Measurements from ENCODE around the gene PPARGC1A. TPM values are rescaled to one million over a fixed set of nuclear protein-coding genes. Genes with fewer than 3 reads are reported as not detected.

PPARGC1A gene
- total and polyA plus RNA-seq, 10 of the 15 experiments (the other 5 are each of a cell fraction or from before 2014, with no cell fraction given) = 0.01 to 0.05 (median 0.04) TPM; not detected in 7

GRCh38 chr4:23924556-23924955, 34.7 kb upstream of the PPARGC1A start:
- H3K79me2 ChIP-seq (ENCODE audit: control insufficient read depth, insufficient read depth, low read length) = no peaks in the 10 kb centered on the region
- H3K4me2 ChIP-seq (ENCODE audit: control insufficient read depth, insufficient read depth) = no peak overlapping the region
- no peaks in the 10 kb centered on the region for H3K9me3 ChIP-seq (replicated peaks; ENCODE audit: control insufficient read depth, insufficient read depth, low read length)
- ChIA-PET SMC1A (ENCODE audit: uncharacterized antibody, unreplicated experiment) (no interaction called here), POLR2A (no interaction called here), CTCF (no interaction called here), RAD21 (ENCODE audit: unreplicated experiment) (no interaction called here)
- 53% methylated on average over 4 of the region's 4 CpGs for WGBS (ENCODE audit: insufficient coverage, insufficient replicate concordance, low lambda C conversion rate, missing lambda C conversion rate)
- H3K9ac ChIP-seq (ENCODE audit: control insufficient read depth, insufficient read depth, low read length) = no peak overlapping the region
- no peak overlapping the region for H3K4me3 ChIP-seq
- no peak overlapping the region for H2AFZ ChIP-seq (ENCODE audit: control insufficient read depth, low read depth, low read length)
- H3K36me3 ChIP-seq (ENCODE audit: control insufficient read depth in 2 of 2, insufficient read depth in 2 of 2, low read length in 1 of 2) = no peaks in the 10 kb centered on the region
- DNase-seq (ENCODE audit: low read depth, low spot score) = no peak
- H3K27me3 ChIP-seq (replicated peaks in 1 of 2; ENCODE audit: control insufficient read depth in 2 of 2, insufficient read depth in 2 of 2, low read length in 1 of 2) = no peaks in the 10 kb centered on the region
- TF ChIP-seq HDGF (IDR thresholded peaks at IDR 0.05) = no peak
- no peak for TF ChIP-seq RAD51 (IDR thresholded peaks at IDR 0.05)
- no peak for TF ChIP-seq EP300 (IDR thresholded peaks at IDR 0.05; ENCODE audit: borderline replicate concordance in 1 of 2, control insufficient read depth in 1 of 2, low read depth in 2 of 2, low read length in 2 of 2)
- no peak for TF ChIP-seq ATF3 (IDR thresholded peaks at IDR 0.05; ENCODE audit: borderline replicate concordance, extremely low read depth, low read depth, low read length)
- TF ChIP-seq CEBPZ (IDR thresholded peaks at IDR 0.05; ENCODE audit: low read depth, low read length) = no peak
- TF ChIP-seq SMC3 (IDR thresholded peaks at IDR 0.05; ENCODE audit: borderline replicate concordance, low read length) = no peak
- no peak for TF ChIP-seq MEF2B (IDR thresholded peaks at IDR 0.05; ENCODE audit: partially characterized antibody, poor library complexity, severe bottlenecking)
- TF ChIP-seq HDAC6 (IDR thresholded peaks at IDR 0.05; ENCODE audit: unreplicated experiment) = no peak
- no peak for TF ChIP-seq ZNF622 (IDR thresholded peaks at IDR 0.05)
- no peak for TF ChIP-seq BCL11A (IDR thresholded peaks at IDR 0.05; ENCODE audit: low read depth, low read length)
- TF ChIP-seq EZH2 (IDR thresholded peaks at IDR 0.05; ENCODE audit: borderline replicate concordance, control insufficient read depth, low read depth, low read length) = no peak
- no peak for TF ChIP-seq TARDBP (IDR thresholded peaks at IDR 0.05; ENCODE audit: borderline replicate concordance)
- no peak for TF ChIP-seq LARP7 (IDR thresholded peaks at IDR 0.05)
- no peak for TF ChIP-seq RELA (IDR thresholded peaks at IDR 0.05; ENCODE audit: borderline replicate concordance, partially characterized antibody)
- no peak for TF ChIP-seq YBX1 (IDR thresholded peaks at IDR 0.05)
- TF ChIP-seq STAT3 (IDR thresholded peaks at IDR 0.05; ENCODE audit: low read depth, low read length) = no peak
- TF ChIP-seq ZBTB40 (IDR thresholded peaks at IDR 0.05; ENCODE audit: borderline replicate concordance) = no peak
- TF ChIP-seq JUNB (IDR thresholded peaks at IDR 0.05) = no peak
- H4K20me1 ChIP-seq (ENCODE audit: control insufficient read depth, insufficient read depth) = no peaks in the 10 kb centered on the region
- no peak overlapping the region for H3K27ac ChIP-seq (ENCODE audit: control insufficient read depth, insufficient read depth)
- no peak for ATAC-seq
- no peaks in the 10 kb centered on the region for H3K4me1 ChIP-seq (ENCODE audit: control insufficient read depth, insufficient read depth, low read length)
- no TSS peak for BruUV-seq (replicated peaks)
- intact Hi-C loops (cut with micrococcal nuclease; ENCODE audit: unreplicated experiment) (no loop called here), in situ Hi-C loops (cut with MboI) (no loop called here)
- FAIRE-seq = no peak
